ENCODE data around the gene ZFYVE19.

DNA sequence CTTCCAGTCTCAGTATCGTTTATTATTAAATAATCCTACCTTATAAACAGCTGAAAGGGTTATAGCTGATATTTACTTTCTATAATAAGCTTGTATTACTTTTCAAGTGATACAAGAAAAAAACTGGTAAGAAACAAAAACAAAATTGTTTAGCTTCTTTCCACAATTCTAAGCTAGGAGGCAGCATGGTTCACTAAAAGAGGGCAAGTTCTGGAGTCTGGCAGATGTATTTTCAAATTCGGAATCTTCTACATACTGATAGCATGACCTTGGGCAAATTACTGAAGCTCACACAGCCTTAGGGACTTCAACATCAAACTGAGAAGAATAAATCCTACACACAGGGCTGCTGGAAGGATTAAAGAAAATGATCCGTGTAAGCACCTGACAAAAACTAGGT lies 21.7 kb upstream of the ZFYVE19 start:
- TF ChIP-seq, protein P1, sequence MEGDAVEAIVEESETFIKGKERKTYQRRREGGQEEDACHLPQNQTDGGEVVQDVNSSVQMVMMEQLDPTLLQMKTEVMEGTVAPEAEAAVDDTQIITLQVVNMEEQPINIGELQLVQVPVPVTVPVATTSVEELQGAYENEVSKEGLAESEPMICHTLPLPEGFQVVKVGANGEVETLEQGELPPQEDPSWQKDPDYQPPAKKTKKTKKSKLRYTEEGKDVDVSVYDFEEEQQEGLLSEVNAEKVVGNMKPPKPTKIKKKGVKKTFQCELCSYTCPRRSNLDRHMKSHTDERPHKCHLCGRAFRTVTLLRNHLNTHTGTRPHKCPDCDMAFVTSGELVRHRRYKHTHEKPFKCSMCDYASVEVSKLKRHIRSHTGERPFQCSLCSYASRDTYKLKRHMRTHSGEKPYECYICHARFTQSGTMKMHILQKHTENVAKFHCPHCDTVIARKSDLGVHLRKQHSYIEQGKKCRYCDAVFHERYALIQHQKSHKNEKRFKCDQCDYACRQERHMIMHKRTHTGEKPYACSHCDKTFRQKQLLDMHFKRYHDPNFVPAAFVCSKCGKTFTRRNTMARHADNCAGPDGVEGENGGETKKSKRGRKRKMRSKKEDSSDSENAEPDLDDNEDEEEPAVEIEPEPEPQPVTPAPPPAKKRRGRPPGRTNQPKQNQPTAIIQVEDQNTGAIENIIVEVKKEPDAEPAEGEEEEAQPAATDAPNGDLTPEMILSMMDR (IDR thresholded peaks at IDR 0.05; ENCODE audit: low read depth, low read length) = no peak
- TF ChIP-seq, protein P2, sequence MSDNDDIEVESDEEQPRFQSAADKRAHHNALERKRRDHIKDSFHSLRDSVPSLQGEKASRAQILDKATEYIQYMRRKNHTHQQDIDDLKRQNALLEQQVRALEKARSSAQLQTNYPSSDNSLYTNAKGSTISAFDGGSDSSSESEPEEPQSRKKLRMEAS (IDR thresholded peaks at IDR 0.05; ENCODE audit: low read depth, low read length) = no peak
- TF ChIP-seq POLR2A (IDR thresholded peaks at IDR 0.05; ENCODE audit: extremely low read depth, insufficient read length) = no peak
- no peak for TF ChIP-seq MYC (IDR thresholded peaks at IDR 0.05; ENCODE audit: low read depth, low read length)
